D721Med (cell line): ENCODE data around the gene ENO3.
"Not testable (repeated sequence)": the region's sequence is repeated elsewhere in the genome, so short reads cannot be mapped to it uniquely, and the experiment has no call there.

ENCODE experiments used
- DNase-seq: peaks from one replicate; pipeline ENCODE4 v3.0.0; 2011; ENCODE audit warnings: low spot score; ENCODE audit not compliant: insufficient read length
- FAIRE-seq: peaks from 2 replicates; lab custom pipeline; 2011; peaks lifted over from hg19 to GRCh38; lab: Jason Lieb, UNC
- CTCF ChIP-seq: IDR thresholded peaks from 2 replicates; pipeline ENCODE4 v1.5.1; 2012; ENCODE audit warnings: mild to moderate bottlenecking, control low read depth; ENCODE audit not compliant: insufficient read depth; ENCODE audit errors: missing control alignments

The ENO3 gene

GRCh38 chr17:4913994-4914393 is 36.9 kb upstream of the ENO3 start:
- FAIRE-seq (no peak), DNase-seq (no peak)
- no peak for TF ChIP-seq CTCF

- DNase-seq, FAIRE-seq: not testable (repeated sequence)
These were observed 36.4 kb upstream of the ENO3 start for GRCh38 chr17:4914551-4914950.

GRCh38 chr17:4919511-4920047 is 31.3 kb upstream of the ENO3 start:
- FAIRE-seq: no peak
- no peak for TF ChIP-seq CTCF
- peak; percentile 22 for DNase-seq

- DNase-seq: no peak
- no peak for FAIRE-seq
- TF ChIP-seq CTCF: no peak
These were observed 30.4 kb upstream of the ENO3 start for GRCh38 chr17:4920351-4921048.

- TF ChIP-seq CTCF: no peak
- no peak for FAIRE-seq
- DNase-seq: no peak
These were observed 29.6 kb upstream of the ENO3 start for GRCh38 chr17:4921320-4921719.

GRCh38 chr17:4926577-4927335 is 24.2 kb upstream of the ENO3 start:
- FAIRE-seq, DNase-seq: not testable (repeated sequence)

GRCh38 chr17:4928881-4929280 is 22.0 kb upstream of the ENO3 start:
- no peak for TF ChIP-seq CTCF
- FAIRE-seq: no peak
- DNase-seq: no peak

- no peak for TF ChIP-seq CTCF
- DNase-seq: peak; percentile 2
- FAIRE-seq: no peak
These were observed 19.0 kb upstream of the ENO3 start, which contains the start of gene GP1BA for GRCh38 chr17:4931963-4932362. Gene GP1BA, plus strand, starts transcription at chr17:4932277. Its CDS starts 328 bp downstream, at chr17:4932605.
